A549 (cell line): ENCODE measurements around the gene SORCS3.

ENCODE experiments used
- BHLHE40 ChIP-seq: IDR thresholded peaks from 2 replicates; pipeline ENCODE4 v1.6.1; 2012; ENCODE audit warnings: low read depth, low read length, inconsistent platforms
- CBX8 ChIP-seq: fragments of 200-600 bp; sonication (generic); IDR thresholded peaks from 2 replicates; pipeline ENCODE4 v1.6.1; 2016
- CEBPB ChIP-seq, 2 experiments: fragments of >200 bp in 1 of 2; sonication (Bioruptor Twin) in 1 of 2; formaldehyde crosslinking in 1 of 2; IDR thresholded peaks; 2 replicates each; pipeline ENCODE4 v1.6.1; 2012 to 2016
- HDAC2 ChIP-seq: fragments of 200-600 bp; sonication (generic); IDR thresholded peaks from 2 replicates; pipeline ENCODE4 v1.6.1; 2016
- MAFK ChIP-seq: fragments of 450-650 bp; IDR thresholded peaks from 2 replicates; pipeline ENCODE4 v1.6.1; 2014; ENCODE audit not compliant: partially characterized antibody
- MYC ChIP-seq: IDR thresholded peaks from 2 replicates; pipeline ENCODE4 v1.6.1; 2012; ENCODE audit warnings: mild to moderate bottlenecking, inconsistent platforms, low read length, improper control_type of control experiment, borderline replicate concordance
- NFE2L2 ChIP-seq: fragments of 150-350 bp; conservative IDR thresholded peaks from 2 replicates; pipeline ENCODE4 v1.6.1; 2014; ENCODE audit warnings: low read length
- NR3C1 ChIP-seq: fragments of >200 bp; sonication (Bioruptor Twin); formaldehyde crosslinking; IDR thresholded peaks from 3 replicates; pipeline ENCODE4 v1.6.1; 2017
- PHF8 ChIP-seq: fragments of 200-600 bp; sonication (generic); IDR thresholded peaks from 2 replicates; pipeline ENCODE4 v1.6.1; 2016; ENCODE audit warnings: low read depth, mild to moderate bottlenecking, antibody characterized with exemption, moderate library complexity, borderline replicate concordance
- POLR2A ChIP-seq: IDR thresholded peaks from 2 replicates; pipeline ENCODE4 v1.6.1; 2012; ENCODE audit warnings: mild to moderate bottlenecking, low read length
- RAD21 ChIP-seq, 2 experiments: fragments of >200 bp in 1 of 2; sonication (Bioruptor Twin) in 1 of 2; formaldehyde crosslinking in 1 of 2; IDR thresholded peaks in 1 of 2; conservative IDR thresholded peaks in 1 of 2; 2 replicates in 1 of 2; 3 replicates in 1 of 2; pipeline ENCODE4 v1.6.1; 2012 to 2018; ENCODE audit warnings: inconsistent platforms in 1 of 2
- RARB ChIP-seq: fragments of 250-450 bp; sonication (Bioruptor Pico); IDR thresholded peaks from 2 replicates; pipeline ENCODE4 v1.8.0; 2021; ENCODE audit warnings: mild to moderate bottlenecking, moderate library complexity
- TF ChIP-seq, protein P1 (sequence below): fragments of >200 bp; sonication (Bioruptor Twin); formaldehyde crosslinking; IDR thresholded peaks from 3 replicates; pipeline ENCODE4 v1.5.1; 2016

DNA sequence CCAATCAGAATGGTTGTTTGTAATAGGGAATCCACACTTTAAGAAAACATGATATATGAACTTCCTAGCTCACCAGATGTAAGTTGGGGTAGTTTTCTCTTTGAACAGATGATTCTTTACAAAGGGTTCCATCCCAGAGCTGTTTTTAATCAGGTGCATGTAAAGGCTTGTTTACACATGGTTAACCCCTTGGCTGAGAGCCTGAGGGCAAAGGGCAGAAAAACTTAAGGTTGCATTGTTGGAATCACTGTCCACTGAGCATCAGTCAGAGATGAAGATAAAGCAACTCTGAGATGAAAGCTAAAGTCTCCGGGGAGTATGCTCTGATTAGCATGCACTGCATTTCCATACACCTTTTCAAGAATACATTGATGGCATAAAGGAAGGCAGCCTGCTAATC is 518.2 kb downstream of the SORCS3 start:
- TF ChIP-seq, protein P1, sequence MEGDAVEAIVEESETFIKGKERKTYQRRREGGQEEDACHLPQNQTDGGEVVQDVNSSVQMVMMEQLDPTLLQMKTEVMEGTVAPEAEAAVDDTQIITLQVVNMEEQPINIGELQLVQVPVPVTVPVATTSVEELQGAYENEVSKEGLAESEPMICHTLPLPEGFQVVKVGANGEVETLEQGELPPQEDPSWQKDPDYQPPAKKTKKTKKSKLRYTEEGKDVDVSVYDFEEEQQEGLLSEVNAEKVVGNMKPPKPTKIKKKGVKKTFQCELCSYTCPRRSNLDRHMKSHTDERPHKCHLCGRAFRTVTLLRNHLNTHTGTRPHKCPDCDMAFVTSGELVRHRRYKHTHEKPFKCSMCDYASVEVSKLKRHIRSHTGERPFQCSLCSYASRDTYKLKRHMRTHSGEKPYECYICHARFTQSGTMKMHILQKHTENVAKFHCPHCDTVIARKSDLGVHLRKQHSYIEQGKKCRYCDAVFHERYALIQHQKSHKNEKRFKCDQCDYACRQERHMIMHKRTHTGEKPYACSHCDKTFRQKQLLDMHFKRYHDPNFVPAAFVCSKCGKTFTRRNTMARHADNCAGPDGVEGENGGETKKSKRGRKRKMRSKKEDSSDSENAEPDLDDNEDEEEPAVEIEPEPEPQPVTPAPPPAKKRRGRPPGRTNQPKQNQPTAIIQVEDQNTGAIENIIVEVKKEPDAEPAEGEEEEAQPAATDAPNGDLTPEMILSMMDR = no peak
- TF ChIP-seq PHF8 = no peak
- no peak for TF ChIP-seq RAD21 (conservative IDR thresholded peaks at IDR 0.05 in 1 of 2, IDR thresholded peaks at IDR 0.05 in 1 of 2)
- no peak for TF ChIP-seq BHLHE40
- TF ChIP-seq POLR2A = no peak
- no peak for TF ChIP-seq CEBPB (IDR thresholded peaks at IDR 0.05)
- TF ChIP-seq RARB (CRISPR knock-in tag) = no peak
- no peak for TF ChIP-seq NR3C1
- no peak for TF ChIP-seq NFE2L2
- TF ChIP-seq CBX8 = no peak
- no peak for TF ChIP-seq HDAC2
- no peak for TF ChIP-seq MAFK
- no peak for TF ChIP-seq MYC
